KG1 (cell line): Measurements from ENCODE around the gene EGFR.

Experiments
- DNase-seq: peaks from one replicate; lab custom pipeline; 2025; lab: John Stamatoyannopoulos, UW

Gene EGFR

DNA sequence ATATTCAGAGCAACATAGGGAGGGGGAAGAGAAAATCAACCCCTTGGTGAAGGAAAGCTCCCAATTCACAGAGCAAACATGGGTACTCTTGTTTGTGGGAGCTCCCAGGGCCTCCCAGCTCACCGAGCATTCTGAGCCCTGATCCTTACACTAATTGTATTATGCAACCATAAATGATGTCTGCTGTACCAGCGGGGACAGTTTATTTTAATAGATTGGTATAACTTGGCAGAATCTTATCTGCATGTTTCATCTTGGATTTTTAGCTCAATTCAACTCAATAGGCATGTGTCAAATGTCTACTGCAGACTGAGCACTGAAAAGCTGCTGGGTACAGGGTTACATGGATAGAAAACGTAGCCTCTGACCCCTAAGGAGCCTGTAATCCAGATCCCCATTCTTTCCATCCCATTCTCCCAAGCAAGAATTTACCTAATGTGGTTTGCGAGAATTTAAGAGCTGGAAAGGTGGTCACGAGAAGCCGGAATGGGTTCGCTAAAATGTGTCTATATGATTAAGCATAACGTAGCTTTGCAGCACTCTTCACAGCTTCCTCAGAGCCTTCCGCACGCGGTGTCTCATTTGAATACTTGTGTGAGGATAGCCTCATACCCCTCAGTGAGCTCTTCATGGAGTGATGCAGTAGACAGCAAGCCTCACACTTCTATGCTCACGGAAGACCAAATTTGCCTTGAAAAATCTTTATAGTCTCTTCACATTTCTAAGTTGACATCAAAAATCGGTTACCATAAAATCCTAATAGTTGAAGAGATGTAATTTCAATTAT lies 18.3 kb downstream of the EGFR start:
- DNase-seq: no peak

DNA sequence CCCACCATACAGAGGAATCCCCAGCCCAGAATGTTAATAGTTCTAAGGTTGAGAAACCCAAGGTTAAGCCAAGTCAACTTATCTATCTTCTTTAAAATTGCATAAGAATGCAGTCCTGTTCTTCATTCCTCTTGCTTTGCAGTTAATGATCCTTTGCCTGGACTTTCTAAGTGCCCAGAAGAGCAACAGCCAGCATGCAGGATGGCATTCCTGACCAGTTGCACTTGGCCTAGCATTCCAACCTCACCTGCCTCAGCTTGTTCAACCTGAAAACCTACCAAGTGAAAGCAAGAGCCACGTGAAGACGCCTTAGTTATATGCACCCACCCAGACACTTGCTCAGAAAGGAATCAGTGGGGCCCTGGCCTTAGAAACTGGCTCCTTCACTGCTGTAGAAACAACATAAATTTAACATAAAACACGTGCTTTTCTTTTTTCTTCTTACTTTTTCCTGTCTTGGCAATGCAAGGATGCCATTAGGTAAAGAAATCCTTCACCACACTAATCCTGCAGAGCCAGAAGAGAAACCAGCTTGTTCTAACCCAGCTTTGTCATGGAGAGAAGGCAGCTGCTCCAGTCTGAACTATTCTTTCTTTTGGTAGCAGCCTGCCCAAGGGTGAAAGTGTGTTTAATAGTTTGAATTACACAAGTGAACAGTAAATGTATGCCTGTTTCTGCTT lies 25.0 kb downstream of the EGFR start:
- DNase-seq: no peak

DNA sequence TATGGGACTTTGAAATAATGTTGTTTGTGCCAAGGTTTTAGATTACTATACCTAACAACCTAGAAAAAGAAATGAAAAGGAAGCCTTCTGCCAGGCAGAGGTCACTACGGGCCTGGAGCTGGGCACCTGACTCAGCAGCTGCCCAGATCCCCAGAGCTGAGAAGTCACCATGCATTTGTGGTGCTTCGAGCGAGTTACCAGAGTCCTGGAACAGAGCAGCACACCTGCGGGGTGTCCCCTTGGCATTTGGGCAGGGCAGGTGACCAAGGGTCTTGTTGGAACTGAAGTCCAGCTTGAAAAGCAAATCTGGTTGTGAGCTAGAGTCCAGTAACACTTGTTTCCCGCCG lies 25.5 kb downstream of the EGFR start:
- DNase-seq: no peak

DNA sequence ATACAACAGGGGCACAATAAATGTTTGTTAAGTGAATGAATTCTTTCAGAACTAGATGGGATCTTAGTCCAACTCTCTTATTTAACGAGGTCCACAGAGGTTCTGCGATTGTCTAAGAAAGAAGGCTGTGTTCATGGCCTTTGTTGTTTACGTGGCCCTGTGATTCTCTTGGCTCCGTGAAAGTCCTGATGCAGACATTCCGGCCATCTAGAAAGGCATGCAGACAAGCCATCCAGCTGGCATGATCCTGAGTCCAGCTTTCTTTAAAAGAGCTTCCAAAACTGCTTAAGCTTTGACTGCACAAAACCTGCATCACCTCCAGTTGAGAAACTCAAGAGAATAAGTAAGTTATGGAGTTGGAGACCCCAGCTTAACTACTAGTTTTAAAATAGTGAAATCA lies 26.0 kb downstream of the EGFR start:
- no peak for DNase-seq

DNA sequence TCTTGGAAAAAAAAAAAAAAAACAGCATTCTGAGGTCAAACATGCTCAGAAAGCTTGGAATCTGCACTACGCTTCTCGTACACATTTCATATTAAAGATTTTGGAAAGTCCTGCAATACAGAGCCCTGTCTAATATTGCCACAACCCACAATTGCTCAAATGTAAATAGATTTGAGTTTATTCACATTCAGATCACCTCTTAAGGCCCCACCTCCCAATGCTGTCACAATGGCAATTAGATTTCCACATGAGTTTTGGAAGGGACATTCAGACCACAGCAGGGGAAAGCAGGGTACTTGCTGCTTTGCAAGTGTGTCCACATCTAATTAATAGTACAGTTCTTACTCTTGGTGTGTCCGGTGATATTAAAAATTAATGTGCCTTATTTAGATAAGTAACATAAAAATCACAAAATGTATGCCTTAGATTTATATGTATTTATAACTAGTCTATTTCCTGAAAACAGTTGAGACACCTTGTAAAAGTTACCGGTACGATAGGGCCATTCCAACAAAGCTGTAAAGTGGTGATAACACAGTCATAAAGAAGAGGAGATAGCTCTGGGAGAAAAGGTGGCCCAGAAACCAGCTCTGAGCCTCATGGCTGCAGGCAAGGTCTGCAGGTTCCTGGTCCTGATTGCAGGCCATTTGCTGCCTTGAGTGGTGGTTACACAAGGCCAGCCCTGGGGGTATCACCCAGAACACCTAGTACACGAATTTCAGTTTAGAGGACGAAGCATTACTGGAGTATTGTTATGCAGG lies 27.9 kb downstream of the EGFR start:
- DNase-seq: no peak

DNA sequence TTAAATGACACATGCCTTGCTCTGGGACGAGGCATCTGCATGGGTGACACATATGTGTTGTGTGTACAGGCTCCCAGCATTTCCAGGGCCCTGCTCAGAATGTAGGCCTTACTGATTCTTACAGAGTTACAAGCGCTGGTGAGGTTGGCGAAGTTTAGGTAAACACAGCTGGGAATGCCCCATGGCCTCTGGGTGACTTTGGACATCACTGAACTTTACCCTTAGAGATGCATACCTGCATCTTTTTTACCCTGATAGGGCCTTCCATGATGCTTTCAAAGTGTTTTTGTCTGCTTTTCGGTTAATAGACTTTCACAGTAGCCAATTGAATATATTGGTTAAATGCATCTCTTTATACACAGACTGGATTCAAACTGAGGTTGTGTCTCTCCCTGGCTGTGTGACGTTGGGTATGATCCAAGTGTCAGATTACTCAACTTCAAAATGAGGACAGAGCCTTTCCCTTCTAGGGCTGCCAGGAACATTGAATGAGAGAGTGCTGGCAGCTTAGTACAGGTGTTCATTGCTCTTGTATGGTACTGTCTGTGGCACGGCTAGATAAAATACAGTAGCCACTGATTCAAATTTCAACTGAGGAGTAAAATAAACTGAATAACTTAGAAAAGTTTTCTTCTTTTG lies 29.5 kb downstream of the EGFR start:
- DNase-seq: no peak

DNA sequence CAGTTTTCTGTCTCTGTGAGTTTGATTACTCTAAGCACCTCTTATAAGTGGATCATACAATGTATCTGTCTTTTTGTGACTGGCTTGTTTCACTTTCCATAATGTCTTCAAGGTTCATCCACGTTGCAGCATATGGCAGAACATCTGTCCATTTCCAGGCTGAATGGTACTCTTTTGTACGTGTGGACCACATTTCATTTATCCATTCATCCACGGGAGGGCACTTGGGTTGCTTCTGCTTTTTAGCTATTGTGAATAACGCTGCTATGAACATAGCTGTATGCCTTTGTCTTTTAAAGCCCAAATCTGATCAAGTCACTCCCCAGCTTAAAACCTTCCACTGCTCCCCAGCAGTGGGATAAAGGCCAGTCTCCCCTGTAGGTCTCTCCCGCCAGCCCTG lies 31.5 kb downstream of the EGFR start:
- no peak for DNase-seq

DNA sequence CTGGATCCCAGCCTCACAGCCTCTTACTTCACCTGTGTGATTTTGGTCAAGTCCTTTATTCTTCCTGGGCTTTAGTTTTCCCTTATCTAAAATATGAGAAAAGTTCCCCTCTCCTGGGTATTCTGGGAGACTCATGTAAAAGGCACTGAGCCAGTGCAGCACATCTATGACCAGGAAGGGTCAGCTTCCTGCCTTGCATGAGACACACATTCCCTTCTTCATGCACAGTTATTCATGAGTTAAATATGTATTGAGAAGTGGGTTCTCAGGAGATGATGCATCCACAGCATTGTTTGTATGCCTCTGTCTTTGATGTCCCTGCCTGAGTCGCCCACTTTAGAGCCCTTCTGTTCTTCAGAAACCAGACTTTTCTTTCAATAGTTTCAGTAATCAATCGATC lies 33.3 kb downstream of the EGFR start:
- no peak for DNase-seq

DNA sequence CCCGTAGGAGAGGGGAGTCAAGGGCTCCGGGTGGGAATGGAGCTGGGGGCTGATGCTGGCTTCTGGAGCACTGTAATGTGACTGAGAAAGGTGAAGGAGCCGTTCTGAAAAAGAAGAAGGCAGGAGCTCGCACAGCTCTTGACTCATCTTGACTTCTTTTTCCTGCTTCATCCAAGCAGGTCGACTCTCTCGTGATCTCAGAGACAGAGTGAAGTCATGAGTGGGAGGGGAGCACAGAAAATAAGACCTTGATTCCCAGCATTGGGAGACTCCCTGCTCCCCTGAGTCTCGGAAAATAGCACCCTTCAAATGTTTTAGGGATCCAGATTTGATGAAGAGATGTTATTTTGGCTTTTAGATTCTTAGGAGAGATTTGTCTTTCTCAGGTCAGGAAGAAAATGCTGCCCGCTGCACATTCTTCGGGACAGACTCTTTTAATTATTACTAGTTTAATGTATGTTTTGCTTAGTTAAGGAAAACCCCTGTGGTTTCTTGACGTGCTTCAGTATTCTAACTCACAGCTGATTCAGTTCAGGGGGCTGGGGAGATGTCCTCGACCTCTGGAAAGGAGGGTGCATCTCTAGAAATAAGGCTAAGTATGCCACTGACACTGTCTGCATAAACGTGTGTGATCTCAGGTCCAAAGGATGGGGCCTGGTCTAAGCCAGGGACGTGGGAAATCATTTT lies 34.1 kb downstream of the EGFR start:
- no peak for DNase-seq

DNA sequence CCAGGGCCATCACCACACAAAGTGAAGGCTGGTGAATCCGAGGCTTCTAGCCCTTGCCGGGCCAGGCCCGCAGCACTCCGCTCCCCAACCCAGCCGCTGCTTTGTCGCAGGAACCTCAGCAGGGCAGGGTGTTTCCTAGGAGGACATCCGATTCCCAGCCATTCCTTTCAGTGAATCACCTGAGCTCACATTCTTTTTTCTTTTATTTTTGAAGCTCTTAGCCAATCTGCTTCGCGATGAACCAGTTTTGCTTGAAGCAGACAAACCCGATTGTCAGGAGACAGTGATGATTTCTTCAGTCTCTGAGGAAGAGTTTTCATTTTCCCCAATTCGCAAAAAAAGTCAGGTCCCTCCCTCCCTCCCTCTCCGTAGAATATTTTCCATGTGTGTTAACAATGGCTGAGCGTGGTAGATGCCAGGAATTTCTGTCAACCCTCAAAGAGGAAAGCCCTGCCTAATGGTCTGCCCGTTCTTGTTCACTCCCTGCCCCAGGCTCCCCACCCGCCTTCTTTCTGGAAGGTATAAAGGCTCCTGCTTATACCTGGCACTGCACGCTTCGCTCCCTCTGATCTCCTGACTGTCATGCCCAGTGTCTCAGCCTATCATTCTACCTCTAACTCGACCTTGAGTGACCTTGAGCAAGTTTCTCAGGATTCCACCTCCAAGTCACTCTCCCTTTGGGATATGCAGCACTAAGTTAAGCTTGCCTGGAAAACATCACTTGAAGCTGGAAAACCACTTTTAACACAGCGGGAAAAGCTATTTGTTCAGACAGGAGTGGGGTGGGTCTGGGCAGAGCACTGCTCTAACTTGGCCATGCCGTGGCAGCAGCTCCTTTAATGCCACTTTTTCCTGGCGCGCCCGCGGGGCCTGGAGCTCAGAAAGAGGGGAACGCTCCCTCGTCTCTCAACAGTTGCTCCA lies 35.1 kb downstream of the EGFR start:
- DNase-seq: no peak

DNA sequence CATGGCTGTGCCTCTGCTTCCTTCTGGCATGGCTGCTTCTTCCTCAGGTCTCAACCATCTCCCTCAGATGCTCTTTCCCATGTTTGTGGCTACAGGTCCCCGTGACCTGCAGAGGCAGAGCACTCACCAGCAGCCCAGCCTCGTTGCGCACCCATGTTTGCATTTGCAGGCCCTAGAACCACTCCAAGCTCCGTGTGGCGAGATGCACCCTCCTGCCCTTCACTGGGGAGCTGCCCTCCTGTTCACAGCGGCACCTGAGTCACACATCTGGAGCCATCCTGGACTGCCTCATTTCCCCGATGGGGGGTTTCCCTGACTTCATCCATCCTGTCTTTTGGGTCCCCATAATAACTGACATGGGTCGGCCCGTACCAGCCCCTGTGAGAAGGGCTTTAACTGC lies 35.9 kb downstream of the EGFR start:
- DNase-seq: no peak

DNA sequence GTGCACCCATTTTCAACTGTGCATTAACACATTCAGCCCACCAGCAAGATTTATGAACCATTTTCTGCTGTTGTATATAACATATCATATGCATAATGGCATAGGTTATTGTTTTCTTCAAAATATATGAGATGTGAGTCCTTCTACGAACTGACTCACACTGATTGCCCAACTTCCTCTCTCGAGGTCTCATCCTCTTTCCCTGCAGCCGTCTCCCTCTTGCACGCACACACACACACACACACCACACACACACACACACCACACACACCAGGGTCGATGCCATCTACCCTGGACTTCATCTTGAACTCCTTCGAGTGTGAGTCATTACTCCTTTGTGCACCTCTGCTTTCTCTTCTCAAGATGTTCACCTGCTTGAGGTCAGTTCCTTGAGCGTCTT lies 36.7 kb downstream of the EGFR start:
- no peak for DNase-seq

DNA sequence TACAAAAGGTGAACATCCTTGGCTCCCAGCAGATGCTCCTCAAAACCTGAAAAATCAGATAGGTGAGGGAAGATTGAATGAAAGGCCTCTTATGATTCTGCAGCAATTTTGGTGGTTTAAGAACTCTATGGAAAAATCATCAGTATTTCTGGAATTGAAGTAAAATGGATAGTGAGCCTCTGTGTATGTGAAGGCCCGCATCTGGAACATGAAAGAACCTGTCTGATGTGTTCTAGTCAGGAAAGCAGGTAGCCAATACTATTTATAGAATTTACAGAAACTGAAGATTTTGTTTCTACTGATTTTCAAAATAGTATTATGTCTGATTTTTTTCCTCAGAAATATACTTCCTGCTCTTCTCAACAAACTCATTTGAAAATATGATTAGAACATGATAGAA lies 37.3 kb downstream of the EGFR start:
- no peak for DNase-seq

DNA sequence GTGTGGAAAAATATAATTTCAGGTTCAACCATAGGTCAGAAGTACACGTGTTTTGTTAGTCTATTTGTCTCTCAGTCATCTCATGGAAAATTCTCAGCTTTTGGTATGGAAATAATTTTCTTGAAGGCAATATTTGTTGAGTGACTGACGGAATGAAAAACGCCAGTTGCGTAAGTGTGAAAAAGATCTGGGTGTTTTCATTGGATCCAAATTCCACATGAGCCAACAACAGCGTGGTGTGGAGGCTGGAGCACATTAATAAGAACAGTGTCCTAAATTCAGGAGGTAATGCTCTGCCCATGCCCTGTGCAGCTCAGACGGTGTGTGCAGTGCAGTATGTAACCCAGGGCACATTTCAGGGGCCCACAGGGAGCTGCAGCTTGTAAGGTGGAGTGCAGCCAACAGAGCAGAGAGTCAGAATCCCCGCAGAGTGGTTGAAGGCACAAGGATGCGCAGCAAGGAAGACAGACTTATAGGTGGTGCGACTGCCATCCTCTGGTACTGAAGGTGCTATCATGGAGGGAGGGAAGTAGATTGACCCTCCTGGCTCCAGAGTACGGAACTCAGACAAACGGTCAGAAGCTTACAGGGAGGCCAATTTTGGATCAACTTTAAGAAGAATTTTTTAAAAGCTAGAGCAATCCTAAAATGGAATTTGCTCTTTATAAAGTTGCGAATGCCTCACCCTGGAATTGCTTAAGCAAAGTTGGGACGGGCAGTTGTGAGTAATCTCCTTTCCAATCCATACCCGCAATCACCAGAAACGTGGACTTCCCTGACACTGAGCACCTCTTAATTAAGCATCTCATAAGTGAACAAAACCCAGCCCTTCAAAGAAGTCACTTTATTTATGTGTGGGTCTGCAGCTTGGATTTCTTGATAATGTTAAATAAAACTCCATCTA lies 38.0 kb downstream of the EGFR start:
- DNase-seq: no peak

DNA sequence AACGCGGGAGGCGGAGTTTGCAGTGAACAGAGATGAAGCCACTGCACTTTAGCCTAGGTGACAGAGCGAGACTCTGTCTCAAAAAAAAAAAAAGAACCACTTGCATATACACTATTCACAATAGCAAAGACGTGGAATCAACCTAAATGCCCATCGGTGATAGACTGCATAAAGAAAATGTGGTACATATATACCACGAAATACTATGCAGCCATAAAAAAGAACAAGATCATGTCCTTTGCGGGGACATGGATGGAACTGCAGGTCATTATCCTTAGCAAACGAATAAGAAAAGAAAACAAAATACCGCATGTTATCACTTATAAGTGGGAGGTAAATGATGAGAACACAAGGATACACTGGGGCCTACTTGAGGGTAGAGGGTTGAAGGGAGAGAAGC lies 39.5 kb downstream of the EGFR start:
- DNase-seq: no peak

DNA sequence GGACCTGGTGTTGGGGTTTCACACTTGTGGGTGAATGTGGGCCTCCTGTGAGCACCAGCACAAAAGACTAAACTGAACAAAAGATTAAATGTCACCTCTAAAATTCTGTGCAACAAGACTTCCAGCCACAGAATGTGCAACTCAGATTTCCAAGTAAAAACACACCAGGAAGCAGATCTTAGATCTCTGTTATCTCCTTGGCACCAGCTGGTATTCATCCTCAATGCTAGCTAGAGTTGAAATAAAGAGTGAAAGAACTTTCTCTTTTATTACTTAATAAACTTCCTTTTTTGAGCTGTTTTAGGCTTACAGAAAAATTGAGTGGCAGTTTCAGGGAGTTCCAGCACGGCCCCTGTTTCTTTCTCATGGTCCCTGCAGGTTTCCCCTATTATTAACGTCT lies 40.2 kb downstream of the EGFR start:
- DNase-seq: no peak

DNA sequence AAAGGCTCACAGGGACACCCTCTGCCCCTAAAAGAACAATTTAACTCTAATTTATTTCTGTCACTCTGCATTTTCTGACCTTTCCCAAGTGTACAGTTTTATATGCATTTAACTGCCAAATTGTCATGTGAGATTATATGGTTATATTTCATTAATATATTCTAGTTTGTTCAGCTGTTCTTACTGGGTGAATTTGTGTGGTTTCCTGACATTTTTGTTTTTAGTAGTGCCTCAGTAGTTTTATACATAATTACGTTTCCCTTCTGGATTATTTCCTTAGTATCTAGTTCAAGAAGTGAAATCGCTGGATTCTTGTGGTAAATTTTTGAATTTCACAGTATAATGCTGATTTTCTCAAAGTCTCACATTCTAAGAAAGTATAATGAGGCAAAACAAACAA lies 41.3 kb downstream of the EGFR start:
- no peak for DNase-seq

DNA sequence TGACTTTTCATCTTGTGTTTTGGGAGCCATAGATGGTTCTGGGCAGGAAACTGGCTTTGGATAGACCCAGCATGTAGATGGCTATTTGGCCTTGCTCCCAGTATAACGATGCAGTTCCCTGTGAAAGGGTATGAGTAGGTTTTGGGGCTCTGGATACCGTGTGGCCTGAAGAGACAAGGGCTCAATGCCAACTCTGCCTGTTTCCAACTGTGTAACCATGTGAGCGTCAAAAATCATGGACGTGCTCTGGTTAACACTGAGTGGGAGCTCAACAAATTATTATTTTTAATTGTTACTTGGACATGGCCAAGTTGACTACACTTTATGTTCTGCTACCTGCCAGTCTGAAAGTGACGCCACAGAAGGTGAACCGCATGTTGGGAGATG lies 41.8 kb downstream of the EGFR start:
- DNase-seq: no peak

DNA sequence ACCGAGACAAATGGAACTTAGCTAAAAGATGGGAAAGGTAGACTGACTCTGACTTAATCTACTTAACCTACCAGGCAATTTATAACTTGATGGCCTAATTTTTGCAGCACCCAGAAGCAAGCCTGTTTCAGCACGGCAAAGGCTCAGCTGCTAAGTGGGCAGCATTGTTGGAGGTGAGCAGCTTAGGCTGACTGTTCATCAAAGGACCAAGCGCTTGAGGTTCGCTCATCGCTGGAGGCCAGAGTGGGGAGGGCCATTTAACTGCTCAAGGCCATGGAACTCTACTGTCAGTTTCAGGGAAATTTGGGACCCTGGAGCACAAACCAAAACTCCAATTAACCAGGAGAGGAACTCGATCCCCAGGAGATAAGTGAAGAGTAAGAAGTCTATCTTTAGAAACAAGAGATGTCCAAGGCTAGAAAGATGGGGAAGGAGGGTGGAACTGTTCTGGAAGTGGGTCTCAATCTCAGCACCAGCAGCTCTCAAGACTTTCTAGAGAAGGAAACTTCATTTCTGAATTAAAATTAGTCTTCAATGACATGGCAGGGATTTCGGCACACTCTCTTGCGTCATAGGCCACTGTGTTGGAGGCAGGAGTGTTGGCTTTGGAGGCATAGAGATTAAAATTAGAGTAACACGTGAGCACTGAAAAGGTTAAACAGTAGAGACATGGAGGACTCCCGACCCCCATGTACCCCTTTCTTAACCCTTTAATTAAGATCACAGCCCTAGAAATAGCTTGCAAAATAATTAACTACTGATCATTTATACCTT lies 43.1 kb downstream of the EGFR start:
- no peak for DNase-seq
